ENCODE results near the gene OR10H4. TPM values are rescaled to one million over a fixed set of nuclear protein-coding genes. Genes with fewer than 3 reads are reported as not detected.
"Not testable (repeated sequence)": the region's sequence is repeated elsewhere in the genome, so short reads cannot be mapped to it uniquely, and the experiment has no call there.

OR10H4 gene
- total RNA-seq, 3 donors from 2014 or later: not detected

DNA sequence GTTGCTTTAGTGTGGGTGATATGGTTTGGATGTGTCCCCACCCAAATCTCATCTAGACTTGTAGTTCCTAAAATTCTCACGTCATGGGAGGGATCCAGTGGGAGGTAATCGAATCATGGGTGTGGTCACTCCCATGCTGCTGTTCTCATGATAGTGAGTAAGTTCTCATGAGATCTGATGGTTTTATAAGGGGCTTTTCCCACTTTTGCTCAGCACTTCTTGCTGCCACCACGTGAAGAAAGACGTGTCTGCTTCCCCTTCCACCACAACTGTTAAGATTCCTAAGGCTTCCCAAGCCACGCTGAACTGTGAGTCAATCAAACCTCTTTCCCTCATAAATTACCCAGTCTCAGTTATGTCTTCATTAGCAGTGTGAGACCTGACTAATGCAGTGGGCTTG is 26.0 kb downstream of the OR10H4 start:
- Histone ChIP-seq H3K9me3 (no peaks in the 10 kb centered on the region), H3K4me3 (no peak overlapping the region), H3K27me3 (peaks cover 0 to 29% of the 10 kb centered on the region in 2 donors), H3K27ac (no peak overlapping the region), H3K36me3 (no peaks in the 10 kb centered on the region), H3K4me1 (no peaks in the 10 kb centered on the region)
- intact Hi-C loops (cut with DNase I; ENCODE audit: low total_unique reads): loop anchor here (5.0 kb wide), 1 partner anchor 143 kb away; no protein-coding TSS in a partner anchor
- DNase-seq (ENCODE audit: low spot score in 2 of 2): no peak
- TF ChIP-seq POLR2A (IDR thresholded peaks at IDR 0.05) (no peak), POLR2AphosphoS5 (IDR thresholded peaks at IDR 0.05) (no peak)
- TF ChIP-seq, protein P1, sequence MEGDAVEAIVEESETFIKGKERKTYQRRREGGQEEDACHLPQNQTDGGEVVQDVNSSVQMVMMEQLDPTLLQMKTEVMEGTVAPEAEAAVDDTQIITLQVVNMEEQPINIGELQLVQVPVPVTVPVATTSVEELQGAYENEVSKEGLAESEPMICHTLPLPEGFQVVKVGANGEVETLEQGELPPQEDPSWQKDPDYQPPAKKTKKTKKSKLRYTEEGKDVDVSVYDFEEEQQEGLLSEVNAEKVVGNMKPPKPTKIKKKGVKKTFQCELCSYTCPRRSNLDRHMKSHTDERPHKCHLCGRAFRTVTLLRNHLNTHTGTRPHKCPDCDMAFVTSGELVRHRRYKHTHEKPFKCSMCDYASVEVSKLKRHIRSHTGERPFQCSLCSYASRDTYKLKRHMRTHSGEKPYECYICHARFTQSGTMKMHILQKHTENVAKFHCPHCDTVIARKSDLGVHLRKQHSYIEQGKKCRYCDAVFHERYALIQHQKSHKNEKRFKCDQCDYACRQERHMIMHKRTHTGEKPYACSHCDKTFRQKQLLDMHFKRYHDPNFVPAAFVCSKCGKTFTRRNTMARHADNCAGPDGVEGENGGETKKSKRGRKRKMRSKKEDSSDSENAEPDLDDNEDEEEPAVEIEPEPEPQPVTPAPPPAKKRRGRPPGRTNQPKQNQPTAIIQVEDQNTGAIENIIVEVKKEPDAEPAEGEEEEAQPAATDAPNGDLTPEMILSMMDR (IDR thresholded peaks at IDR 0.05): no peak

DNA sequence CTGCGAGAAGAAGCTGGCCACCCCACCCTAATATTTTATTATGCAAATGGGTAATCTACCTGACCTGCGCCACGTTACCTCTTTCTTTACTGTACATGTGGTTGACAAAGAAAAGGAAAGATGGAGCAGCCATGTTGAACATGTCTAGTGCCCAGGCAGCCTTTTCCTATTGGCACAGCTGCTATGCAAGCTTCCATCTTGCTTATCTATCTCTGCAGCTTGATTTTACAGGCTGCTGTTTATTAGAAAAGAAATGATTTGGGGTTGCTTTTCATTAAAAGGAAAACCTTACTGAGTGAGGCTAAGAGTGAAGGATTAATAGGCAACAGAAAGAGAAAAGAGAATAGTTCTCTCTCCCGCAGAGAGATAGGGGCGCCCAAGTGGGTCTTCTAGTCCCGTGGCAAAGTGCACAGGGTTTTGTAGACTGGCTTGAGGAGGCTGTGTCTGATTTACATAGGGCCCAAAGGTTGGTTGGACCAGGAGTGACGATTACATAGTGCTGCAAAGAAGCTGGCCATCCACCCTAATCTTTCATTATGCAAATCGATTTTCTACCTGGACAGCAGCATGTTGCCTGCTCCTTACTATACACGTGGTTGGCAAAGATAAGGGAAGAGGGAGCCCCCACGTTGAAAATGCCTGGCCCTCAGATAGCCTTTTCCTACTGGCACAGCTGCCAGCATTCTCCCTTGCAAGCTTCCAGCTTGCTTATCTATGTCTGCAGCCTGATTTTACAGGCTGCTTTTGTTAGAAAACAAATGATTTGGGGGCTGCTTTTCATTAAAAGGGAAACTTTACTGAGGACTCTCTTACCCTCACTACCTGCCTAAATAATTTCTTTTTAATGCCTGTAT is 28.3 kb downstream of the OR10H4 start:
- Histone ChIP-seq H3K9me3 (peaks cover 5 to 7% of the 10 kb centered on the region in 2 donors), H3K36me3 (no peaks in the 10 kb centered on the region), H3K27me3 (peaks cover 0 to 36% of the 10 kb centered on the region in 2 donors), H3K4me3 (no peak overlapping the region), H3K4me1 (no peaks in the 10 kb centered on the region), H3K27ac (no peak overlapping the region)
- no peak for DNase-seq (ENCODE audit: low spot score in 2 of 2)
- no peak for TF ChIP-seq POLR2AphosphoS5 (IDR thresholded peaks at IDR 0.05)
- TF ChIP-seq, protein P1 (IDR thresholded peaks at IDR 0.05): no peak
- no peak for TF ChIP-seq POLR2A (IDR thresholded peaks at IDR 0.05)
- intact Hi-C loops (cut with DNase I; ENCODE audit: low total_unique reads): no loop called here

DNA sequence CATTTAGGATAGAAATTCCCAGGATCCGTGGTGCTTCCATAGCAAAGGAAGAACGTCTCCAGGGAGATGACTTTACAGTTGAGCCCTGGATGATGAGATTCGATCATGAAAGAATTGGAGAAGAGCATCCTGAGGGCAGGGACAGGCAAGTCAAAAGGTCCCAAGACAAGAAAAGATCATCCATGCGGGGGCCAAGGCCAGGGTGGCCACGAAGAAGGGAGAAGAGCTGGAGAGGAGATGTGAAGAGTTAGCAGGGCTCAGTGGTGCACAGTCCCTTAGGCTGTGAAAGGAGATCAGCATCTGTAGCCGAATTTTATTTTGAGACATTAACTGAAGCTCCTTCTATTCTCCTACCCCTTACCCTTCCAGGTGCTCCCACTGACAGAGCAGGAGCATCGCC is 28.9 kb downstream of the OR10H4 start:
- TF ChIP-seq POLR2A (IDR thresholded peaks at IDR 0.05) (no peak), POLR2AphosphoS5 (IDR thresholded peaks at IDR 0.05) (no peak)
- TF ChIP-seq, protein P1 (IDR thresholded peaks at IDR 0.05): no peak
- Histone ChIP-seq H3K27ac (no peak overlapping the region), H3K36me3 (no peaks in the 10 kb centered on the region), H3K4me1 (no peaks in the 10 kb centered on the region), H3K4me3 (no peak overlapping the region), H3K9me3 (peaks cover 5 to 14% of the 10 kb centered on the region in 2 donors), H3K27me3 (peaks cover 0 to 36% of the 10 kb centered on the region in 2 donors)
- intact Hi-C loops (cut with DNase I; ENCODE audit: low total_unique reads): no loop called here
- DNase-seq (ENCODE audit: low spot score in 2 of 2): no peak

DNA sequence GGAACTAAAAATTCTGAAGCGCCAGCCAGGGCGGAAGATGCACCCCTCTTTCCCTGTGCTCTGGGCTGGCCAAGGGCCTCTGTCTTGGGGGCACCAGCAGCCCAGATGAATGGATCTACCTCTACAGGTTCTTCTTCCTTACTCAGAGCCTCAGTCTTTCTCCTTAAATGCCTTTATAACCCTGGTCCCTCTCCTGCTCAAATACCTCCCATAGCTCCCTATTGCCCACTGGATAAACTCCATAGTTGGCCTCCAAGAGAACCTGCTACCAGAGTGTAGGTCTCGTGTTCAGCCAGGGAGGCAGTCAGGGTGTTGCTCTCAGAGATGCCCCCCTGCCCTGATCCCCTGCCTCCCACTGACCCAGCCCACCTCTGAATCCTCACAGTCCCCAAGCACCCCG is 30.5 kb downstream of the OR10H4 start:
- no peak for TF ChIP-seq POLR2AphosphoS5 (IDR thresholded peaks at IDR 0.05)
- TF ChIP-seq, protein P1 (IDR thresholded peaks at IDR 0.05): no peak
- no peak for TF ChIP-seq POLR2A (IDR thresholded peaks at IDR 0.05)
- DNase-seq (ENCODE audit: low spot score in 2 of 2): no peak
- H3K4me3 ChIP-seq: no peak overlapping the region

DNA sequence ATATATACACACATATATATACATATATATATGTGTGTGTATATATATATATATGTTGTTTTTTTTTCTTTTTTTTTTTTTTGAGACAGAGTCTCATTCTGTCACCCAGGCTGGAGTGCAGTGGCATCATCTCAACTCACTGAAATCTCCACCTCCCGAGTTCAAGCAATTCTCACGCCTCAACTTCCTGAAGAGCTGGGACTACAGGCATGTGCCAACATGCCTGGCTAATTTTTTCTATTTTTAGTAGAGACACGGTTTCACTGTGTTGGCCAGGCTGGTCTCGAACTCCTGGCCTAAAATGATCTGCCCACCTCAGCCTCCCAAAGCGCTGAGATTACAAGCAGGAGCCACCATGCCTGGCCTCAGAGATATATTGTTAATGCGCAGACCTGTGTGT is 37.0 kb downstream of the OR10H4 start:
- H3K4me1 ChIP-seq; DNase-seq (ENCODE audit: low spot score in 2 of 2); H3K4me3 ChIP-seq; H3K27me3 ChIP-seq; H3K36me3 ChIP-seq; intact Hi-C loops (cut with DNase I; ENCODE audit: low total_unique reads); H3K27ac ChIP-seq: not testable (repeated sequence)
- H3K9me3 ChIP-seq: peaks cover 5 to 20% of the 10 kb centered on the region in 2 donors

More for the DNA sequence above, 30.5 kb downstream of the OR10H4 start:
- H3K9me3 ChIP-seq: peaks cover 5 to 20% of the 10 kb centered on the region in 2 donors
- intact Hi-C loops (cut with DNase I; ENCODE audit: low total_unique reads): no loop called here
- H3K27me3 ChIP-seq: peaks cover 0 to 36% of the 10 kb centered on the region in 2 donors
- no peak overlapping the region for H3K27ac ChIP-seq
- no peaks in the 10 kb centered on the region for H3K4me1 ChIP-seq
- no peaks in the 10 kb centered on the region for H3K36me3 ChIP-seq

Data from breast epithelium (tissue), 4 donors.